ENCODE data around the gene GCFC2.

DNA sequence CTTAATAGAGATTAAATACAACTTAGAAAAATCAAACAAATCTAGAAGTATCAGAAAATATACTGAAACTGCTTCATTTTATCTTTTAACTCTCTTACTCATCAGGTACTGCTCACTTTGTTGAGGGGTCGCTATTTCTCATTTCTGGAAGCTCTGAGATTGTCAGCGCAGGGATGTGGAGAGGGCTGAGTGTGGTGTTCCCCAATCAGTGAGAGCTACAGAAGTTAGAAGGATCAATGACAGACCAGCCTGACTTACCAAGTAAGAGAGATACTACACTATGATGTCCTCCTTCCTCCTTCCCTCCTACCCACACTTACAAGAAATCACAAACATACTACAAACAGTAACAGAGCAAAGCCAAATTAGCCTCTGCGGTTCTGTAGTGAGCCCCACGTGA, 8.1 kb downstream of the GCFC2 start:
- TF ChIP-seq CHD2 (IDR thresholded peaks at IDR 0.05; ENCODE audit: low read length, partially characterized antibody) (no peak), POLR2A (IDR thresholded peaks at IDR 0.05; ENCODE audit: low read length) (no peak), RAD21 (conservative IDR thresholded peaks at IDR 0.05 in 1 of 2, IDR thresholded peaks at IDR 0.05 in 1 of 2) (no peak), EP300 (IDR thresholded peaks at IDR 0.05) (no peak), POLR2AphosphoS2 (conservative IDR thresholded peaks at IDR 0.05; ENCODE audit: low read length) (no peak), ZFP36 (IDR thresholded peaks at IDR 0.05; ENCODE audit: borderline replicate concordance, partially characterized antibody) (no peak)
- TF ChIP-seq, protein P1, sequence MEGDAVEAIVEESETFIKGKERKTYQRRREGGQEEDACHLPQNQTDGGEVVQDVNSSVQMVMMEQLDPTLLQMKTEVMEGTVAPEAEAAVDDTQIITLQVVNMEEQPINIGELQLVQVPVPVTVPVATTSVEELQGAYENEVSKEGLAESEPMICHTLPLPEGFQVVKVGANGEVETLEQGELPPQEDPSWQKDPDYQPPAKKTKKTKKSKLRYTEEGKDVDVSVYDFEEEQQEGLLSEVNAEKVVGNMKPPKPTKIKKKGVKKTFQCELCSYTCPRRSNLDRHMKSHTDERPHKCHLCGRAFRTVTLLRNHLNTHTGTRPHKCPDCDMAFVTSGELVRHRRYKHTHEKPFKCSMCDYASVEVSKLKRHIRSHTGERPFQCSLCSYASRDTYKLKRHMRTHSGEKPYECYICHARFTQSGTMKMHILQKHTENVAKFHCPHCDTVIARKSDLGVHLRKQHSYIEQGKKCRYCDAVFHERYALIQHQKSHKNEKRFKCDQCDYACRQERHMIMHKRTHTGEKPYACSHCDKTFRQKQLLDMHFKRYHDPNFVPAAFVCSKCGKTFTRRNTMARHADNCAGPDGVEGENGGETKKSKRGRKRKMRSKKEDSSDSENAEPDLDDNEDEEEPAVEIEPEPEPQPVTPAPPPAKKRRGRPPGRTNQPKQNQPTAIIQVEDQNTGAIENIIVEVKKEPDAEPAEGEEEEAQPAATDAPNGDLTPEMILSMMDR (IDR thresholded peaks at IDR 0.05), result no peak
- TF ChIP-seq, protein P2, sequence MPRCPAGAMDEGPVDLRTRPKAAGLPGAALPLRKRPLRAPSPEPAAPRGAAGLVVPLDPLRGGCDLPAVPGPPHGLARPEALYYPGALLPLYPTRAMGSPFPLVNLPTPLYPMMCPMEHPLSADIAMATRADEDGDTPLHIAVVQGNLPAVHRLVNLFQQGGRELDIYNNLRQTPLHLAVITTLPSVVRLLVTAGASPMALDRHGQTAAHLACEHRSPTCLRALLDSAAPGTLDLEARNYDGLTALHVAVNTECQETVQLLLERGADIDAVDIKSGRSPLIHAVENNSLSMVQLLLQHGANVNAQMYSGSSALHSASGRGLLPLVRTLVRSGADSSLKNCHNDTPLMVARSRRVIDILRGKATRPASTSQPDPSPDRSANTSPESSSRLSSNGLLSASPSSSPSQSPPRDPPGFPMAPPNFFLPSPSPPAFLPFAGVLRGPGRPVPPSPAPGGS (IDR thresholded peaks at IDR 0.05), result no peak

All from A549 (cell line).